Measurements from ENCODE around the gene PRKN. TPM values are rescaled to one million over a fixed set of nuclear protein-coding genes. Genes with fewer than 3 reads are reported as not detected.

The PRKN gene
- total RNA-seq, 1 experiment from 2014 or later: not detected

DNA sequence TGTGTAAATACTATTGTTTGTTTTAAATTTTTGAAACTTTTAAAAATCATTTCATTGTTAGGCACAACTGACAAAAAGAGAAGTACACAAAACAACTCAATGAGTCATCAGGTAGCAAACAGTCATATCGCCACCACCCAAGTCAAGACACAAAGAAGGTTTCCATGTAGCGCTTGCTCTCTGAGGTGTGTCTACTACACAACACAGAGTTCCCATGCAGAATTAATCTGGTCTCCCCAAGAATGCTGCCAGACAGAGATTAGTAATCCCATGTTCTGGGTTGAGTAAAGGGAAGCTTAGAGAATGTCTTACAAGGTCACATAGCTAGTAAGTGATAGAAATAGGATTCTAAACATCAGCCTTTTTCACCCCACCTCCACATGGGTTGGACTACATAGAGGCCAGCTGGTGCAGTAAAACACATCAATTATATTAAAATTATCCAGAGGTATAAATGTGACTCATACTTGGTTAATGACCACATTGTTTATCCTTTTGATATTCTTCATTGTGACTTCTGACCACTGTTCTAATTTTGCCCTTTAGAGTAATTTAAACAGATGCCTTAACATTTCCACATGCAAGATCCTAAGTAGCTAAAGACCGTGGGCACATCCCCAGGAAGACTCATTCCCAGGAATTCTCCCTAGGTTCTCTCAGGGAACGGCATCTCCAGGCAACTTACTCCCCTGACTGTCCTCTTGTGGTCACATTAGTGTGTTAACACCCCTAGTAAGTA is 413.5 kb downstream of the PRKN start:
- no peak for DNase-seq (ENCODE audit: low read depth)

- no peak for DNase-seq (ENCODE audit: low read depth)
Measured at GRCh38 chr6:162307865-162308264, 419.7 kb downstream of the PRKN start.

- DNase-seq (ENCODE audit: low read depth): no peak
Measured at GRCh38 chr6:162306616-162307015, 420.9 kb downstream of the PRKN start.

DNA sequence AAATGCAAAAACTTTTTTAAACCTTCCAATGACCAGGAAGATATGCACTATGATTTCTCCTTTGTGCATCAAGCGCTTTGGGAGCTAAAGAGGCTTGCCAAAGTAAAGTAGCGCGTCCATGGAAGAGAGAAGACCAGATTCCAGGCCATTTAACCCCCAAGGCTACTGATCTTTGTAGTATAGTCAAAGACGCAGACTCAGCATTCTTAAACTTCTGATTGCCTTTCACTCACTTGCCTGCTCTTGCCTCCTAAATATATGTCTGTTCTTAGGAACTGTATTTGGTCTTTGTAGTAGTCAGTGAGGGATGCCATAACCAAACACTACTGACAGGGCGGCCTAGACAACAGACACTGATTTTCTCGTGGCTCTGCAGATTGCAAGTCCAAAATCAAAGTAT is 426.4 kb downstream of the PRKN start:
- DNase-seq (ENCODE audit: low read depth): no peak

- no peak for DNase-seq (ENCODE audit: low read depth)
Measured at GRCh38 chr6:162294029-162294428, 433.5 kb downstream of the PRKN start.

GRCh38 chr6:162292915-162293314 is 434.7 kb downstream of the PRKN start:
- DNase-seq (ENCODE audit: low read depth): no peak

- no peak for DNase-seq (ENCODE audit: low read depth)
Measured at GRCh38 chr6:162290846-162291465, 436.6 kb downstream of the PRKN start.

DNA sequence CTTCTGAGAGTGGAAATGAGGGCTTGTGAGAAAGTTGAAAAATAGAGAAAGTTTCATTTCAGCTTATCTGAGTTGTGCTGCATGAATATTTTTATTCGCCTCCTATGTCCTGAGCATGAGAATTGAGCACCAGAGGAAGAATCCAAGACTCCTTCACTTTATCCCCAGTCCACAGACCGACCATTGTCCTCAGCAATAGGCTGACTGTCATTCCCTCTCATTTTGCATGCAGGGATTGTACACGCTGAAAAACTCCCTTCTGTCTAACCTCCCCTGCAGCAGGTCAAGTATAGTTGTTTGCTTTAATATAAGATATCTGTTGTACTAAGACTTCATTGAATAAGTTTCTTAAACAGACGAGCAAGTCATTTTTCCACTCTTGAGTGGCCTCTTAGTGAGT is 437.6 kb downstream of the PRKN start:
- DNase-seq (ENCODE audit: low read depth): no peak

DNA sequence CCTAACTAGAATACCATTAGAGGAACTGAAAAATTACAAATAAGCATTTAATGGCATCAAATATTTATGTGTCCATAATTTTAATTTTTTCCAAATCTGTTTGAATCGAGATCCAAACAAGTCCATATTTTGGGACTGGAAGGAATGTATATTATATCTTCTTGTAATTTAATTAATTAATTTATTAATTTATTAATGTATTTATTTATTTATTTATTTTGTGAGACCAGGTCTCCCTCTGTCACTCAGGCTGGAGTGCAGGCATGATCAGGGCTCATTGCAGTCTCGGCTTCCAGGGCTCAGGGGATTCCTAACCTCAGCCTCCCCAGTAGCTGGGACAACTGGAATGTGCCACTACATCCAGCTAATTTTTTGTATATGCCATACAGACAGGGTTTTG is 453.6 kb downstream of the PRKN start:
- DNase-seq (ENCODE audit: low read depth): no peak

GRCh38 chr6:162271922-162272321 is 455.6 kb downstream of the PRKN start:
- no peak for DNase-seq (ENCODE audit: low read depth)

- DNase-seq (ENCODE audit: low read depth): no peak
Measured at GRCh38 chr6:162270966-162271365, 456.6 kb downstream of the PRKN start.

DNA sequence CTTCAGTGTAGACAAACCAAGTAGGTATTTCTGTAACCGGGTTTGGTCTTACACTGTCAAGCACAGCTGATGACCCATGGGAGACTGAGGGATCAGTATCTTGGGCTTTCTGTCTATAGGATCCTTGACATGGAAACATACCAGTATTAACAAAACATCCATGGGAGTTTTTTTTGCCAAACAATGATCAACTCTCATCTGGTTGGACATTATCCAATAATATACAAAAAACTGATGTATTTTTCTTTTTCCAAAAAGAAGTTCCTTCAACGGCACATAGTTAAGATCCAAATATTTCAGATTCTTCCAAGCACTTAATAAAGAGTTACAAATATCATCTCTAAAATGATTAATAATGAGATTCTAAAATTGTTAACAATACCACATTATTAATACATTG is 459.9 kb downstream of the PRKN start:
- DNase-seq (ENCODE audit: low read depth): no peak

DNA sequence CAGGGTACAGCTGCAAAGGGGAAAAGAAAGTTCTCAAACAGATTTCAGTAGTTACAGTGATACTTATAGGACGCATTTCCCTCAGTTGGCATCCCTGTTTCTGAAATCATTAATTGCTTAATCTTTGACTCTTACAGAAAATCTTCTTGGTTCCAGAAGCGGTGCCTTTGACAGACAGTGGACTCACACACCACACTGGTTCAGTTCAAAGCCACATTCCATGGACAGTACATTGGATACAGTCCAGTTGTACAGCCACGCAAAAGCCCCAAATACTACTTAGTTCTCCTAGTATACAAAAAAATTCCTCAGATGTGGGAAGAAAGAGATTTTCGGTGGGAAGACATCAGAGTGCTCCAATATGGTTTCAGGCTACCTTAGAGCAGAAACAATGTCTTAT is 460.4 kb downstream of the PRKN start:
- no peak for DNase-seq (ENCODE audit: low read depth)

- no peak for DNase-seq (ENCODE audit: low read depth)
Measured at GRCh38 chr6:162264581-162264980, 463.0 kb downstream of the PRKN start.

- DNase-seq (ENCODE audit: low read depth): no peak
Measured at GRCh38 chr6:162262466-162263196, 464.9 kb downstream of the PRKN start.

DNA sequence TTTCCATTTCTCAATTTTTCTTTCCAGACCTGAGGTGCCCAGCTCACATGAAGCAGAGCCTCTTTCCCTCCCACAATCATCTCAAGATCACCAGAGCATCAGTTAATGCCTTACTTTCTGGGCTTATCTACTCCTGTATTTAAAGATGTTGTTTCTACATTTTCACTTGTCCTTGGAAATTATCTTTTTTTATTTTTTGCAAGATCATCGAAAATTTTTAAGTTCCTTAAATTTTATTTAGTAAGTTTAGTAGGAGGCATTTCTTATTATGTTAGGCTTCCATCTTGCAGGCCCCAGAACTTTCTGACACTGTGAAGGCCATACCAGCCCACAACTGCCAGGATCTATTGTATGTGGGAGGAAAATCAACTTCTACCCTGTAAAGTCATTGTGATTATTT is 466.0 kb downstream of the PRKN start:
- DNase-seq (ENCODE audit: low read depth): no peak

GRCh38 chr6:162260027-162260426 is 467.5 kb downstream of the PRKN start:
- no peak for DNase-seq (ENCODE audit: low read depth)

DNA sequence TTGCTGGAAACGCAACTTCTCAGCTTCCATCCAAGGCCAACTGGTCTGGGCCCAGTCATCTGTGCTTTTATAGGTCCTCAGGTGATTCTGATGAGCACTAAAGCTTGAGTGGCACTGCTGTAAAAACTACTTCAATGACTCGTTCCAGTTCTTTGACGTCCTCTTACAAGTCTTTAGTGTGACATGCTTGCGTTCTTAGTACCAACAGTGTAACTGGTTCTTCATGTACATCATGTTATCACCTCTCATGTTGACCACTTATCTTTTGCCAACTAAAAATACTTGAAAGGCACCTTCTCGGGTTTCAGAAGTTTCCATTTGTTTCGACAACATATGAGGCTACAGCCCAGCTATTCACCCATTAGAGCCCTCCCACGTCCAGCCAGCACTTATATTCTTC is 468.9 kb downstream of the PRKN start:
- no peak for DNase-seq (ENCODE audit: low read depth)

- no peak for DNase-seq (ENCODE audit: low read depth)
Measured at GRCh38 chr6:162256361-162256760, 471.2 kb downstream of the PRKN start.

GRCh38 chr6:162251257-162251656 is 476.3 kb downstream of the PRKN start:
- no peak for DNase-seq (ENCODE audit: low read depth)

GRCh38 chr6:162249907-162250642 is 477.5 kb downstream of the PRKN start:
- DNase-seq (ENCODE audit: low read depth): no peak

DNA sequence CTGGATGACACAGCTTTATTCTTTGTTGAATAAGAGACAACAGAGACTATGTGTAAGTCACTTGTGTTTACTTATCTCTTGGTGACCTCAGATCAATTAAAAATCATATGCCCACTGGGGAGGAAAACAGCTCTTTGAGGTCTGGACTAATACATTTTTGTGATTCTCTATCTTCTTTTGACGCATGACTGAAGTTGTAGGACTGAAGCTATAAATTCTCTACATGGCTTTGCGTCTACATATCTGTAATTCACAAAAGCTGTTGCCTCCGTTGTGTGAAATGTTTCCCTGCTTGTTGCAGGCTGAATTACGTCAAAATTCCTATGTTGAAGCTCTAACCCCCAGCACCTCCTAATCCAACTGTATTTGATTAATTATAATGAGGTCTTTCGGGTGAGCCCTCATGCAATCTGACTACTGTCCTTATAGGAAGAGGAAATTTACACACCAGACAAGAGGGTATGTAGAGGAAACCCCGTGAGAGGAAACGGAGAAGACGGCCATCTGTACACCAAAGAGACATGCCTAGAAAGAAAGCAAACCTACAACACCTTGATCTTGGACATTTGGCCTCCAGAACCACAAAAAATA is 481.6 kb downstream of the PRKN start:
- DNase-seq (ENCODE audit: low read depth): no peak

Data from Daoy (cell line).